Ovary (tissue), 3 donors: ENCODE measurements around the gene SLC41A3.
"Not testable (repeated sequence)": the region's sequence is repeated elsewhere in the genome, so short reads cannot be mapped to it uniquely, and the experiment has no call there.

Experiments
- CTCF ChIP-seq, 3 donors: fragments of 450-650 bp in 2 of 3; fragments of 200-600 bp in 1 of 3; IDR thresholded peaks; one replicate each; pipeline versions ENCODE4 v1.5.1 to v1.8.0; 2016 to 2022; ENCODE audit warnings: antibody characterized with exemption in 3 of 3, mild to moderate bottlenecking in 1 of 3
- POLR2A ChIP-seq: fragments of 450-650 bp; IDR thresholded peaks from one replicate; pipeline ENCODE4 v1.6.1; 2017; ENCODE audit warnings: antibody characterized with exemption, mild to moderate bottlenecking, moderate library complexity
- donor health status: DM: no; HTN: no; CAD: no.

GRCh38 chr3:125996751-125997150 lies 87.2 kb downstream of the SLC41A3 start:
- TF ChIP-seq CTCF (IDR thresholded peaks at IDR 0.05); POLR2A: not testable (repeated sequence)
